A673 (cell line): ENCODE data around the gene OR10D3. TPM values are rescaled to one million over a fixed set of nuclear protein-coding genes. Genes with fewer than 3 reads are reported as not detected.
"Not testable (repeated sequence)": the region's sequence is repeated elsewhere in the genome, so short reads cannot be mapped to it uniquely, and the experiment has no call there.

Experiments used
- BruUV-seq: library from RNA; stranded (reverse); fragments of 400-500 nt; replicated peaks from 2 replicates; lab custom pipeline; 2021; lab: Mats Ljungman, UMichigan
- CTCF ChIA-PET: fragments of 300-600 bp; sonication (Branson Sonifier 250); formaldehyde crosslinking; loops from one replicate; lab custom pipeline; 2022; ENCODE audit warnings: antibody characterized with exemption; lab: Charles Lee
- POLR2A ChIA-PET: fragments of 300-600 bp; sonication (Branson Sonifier 250); formaldehyde crosslinking; loops from one replicate; lab custom pipeline; 2022; ENCODE audit warnings: antibody characterized with exemption; ENCODE audit not compliant: low non-redundant PET; lab: Charles Lee
- DNase-seq: peaks from one replicate; pipeline ENCODE4 v3.0.0-alpha.2; 2015; ENCODE audit warnings: low spot score
- H3K27ac ChIP-seq: fragments of 200-600 bp; sonication (generic); 2 replicates; pipeline ENCODE4 v1.5.1; 2016; ENCODE audit warnings: mixed run types, low read depth, mild to moderate bottlenecking, mixed read lengths, antibody characterized with exemption, low read length; ENCODE audit not compliant: poor library complexity, severe bottlenecking
- H3K27me3 ChIP-seq: fragments of 200-600 bp; sonication (generic); replicated peaks from 2 replicates; pipeline ENCODE4 v1.6.1; 2017; ENCODE audit warnings: mixed run types, low read depth, mild to moderate bottlenecking, mixed read lengths, antibody characterized with exemption, low read length; ENCODE audit not compliant: insufficient read depth, poor library complexity
- H3K36me3 ChIP-seq: fragments of 200-600 bp; sonication (generic); 2 replicates; pipeline ENCODE4 v1.6.1; 2016; ENCODE audit warnings: mixed run types, mild to moderate bottlenecking, mixed read lengths, antibody characterized with exemption, low read length; ENCODE audit not compliant: insufficient read depth, poor library complexity, severe bottlenecking
- H3K4me1 ChIP-seq: fragments of 200-600 bp; sonication (generic); 2 replicates; pipeline ENCODE4 v1.6.1; 2017; ENCODE audit warnings: mixed run types, mild to moderate bottlenecking, mixed read lengths, antibody characterized with exemption, low read length; ENCODE audit not compliant: insufficient read depth, poor library complexity, severe bottlenecking
- H3K4me3 ChIP-seq: fragments of 200-600 bp; sonication (generic); 2 replicates; pipeline ENCODE4 v1.5.1; 2016; ENCODE audit warnings: low read depth, mixed run types, mild to moderate bottlenecking, mixed read lengths, low read length; ENCODE audit not compliant: poor library complexity, severe bottlenecking
- H3K9me3 ChIP-seq: fragments of 200-600 bp; sonication (generic); 2 replicates; pipeline ENCODE4 v1.6.1; 2016; ENCODE audit warnings: mixed run types, low read depth, mild to moderate bottlenecking, mixed read lengths, antibody characterized with exemption, low read length; ENCODE audit not compliant: poor library complexity, severe bottlenecking
- CTCF ChIP-seq: fragments of 300-800, 200-600 bp; sonication (generic); conservative IDR thresholded peaks from 2 replicates; pipeline ENCODE4 v1.5.1; 2017; ENCODE audit warnings: low read depth, mild to moderate bottlenecking, antibody characterized with exemption, low read length, moderate library complexity, mixed read lengths
- EZH2 ChIP-seq: fragments of 200-600 bp; sonication (generic); IDR thresholded peaks from 2 replicates; pipeline ENCODE4 v1.6.1; 2017; ENCODE audit warnings: borderline replicate concordance, low read depth, mild to moderate bottlenecking, mixed read lengths, antibody characterized with exemption, low read length; ENCODE audit not compliant: poor library complexity, severe bottlenecking
- intact Hi-C: fragments of 100-400 bp; cut with micrococcal nuclease; formaldehyde crosslinking; loops from one replicate; pipeline ENCODE4 v1.10.0; 2022; ENCODE audit not compliant: unreplicated experiment
- total RNA-seq: library from RNA; stranded (reverse); gene quantifications from 2 replicates; pipeline ENCODE4 v1.2.3, GENCODE V29; 2021

OR10D3 gene
- total RNA-seq, 1 experiment from 2014 or later: not detected

GRCh38 chr11:124219126-124219525 is 36.0 kb downstream of the OR10D3 start:
- DNase-seq: no peak
- Histone ChIP-seq H3K36me3 (no peaks in the 10 kb centered on the region), H3K4me1 (no peaks in the 10 kb centered on the region), H3K9me3 (no peaks in the 10 kb centered on the region), H3K4me3 (no peak overlapping the region), H3K27ac (no peak overlapping the region), H3K27me3 (no peaks in the 10 kb centered on the region)
- TF ChIP-seq EZH2: no peak
- TF ChIP-seq CTCF: no peak
- ChIA-PET POLR2A (no interaction called here), CTCF (no interaction called here)
- BruUV-seq: no TSS peak
- intact Hi-C loops: no loop called here

DNA sequence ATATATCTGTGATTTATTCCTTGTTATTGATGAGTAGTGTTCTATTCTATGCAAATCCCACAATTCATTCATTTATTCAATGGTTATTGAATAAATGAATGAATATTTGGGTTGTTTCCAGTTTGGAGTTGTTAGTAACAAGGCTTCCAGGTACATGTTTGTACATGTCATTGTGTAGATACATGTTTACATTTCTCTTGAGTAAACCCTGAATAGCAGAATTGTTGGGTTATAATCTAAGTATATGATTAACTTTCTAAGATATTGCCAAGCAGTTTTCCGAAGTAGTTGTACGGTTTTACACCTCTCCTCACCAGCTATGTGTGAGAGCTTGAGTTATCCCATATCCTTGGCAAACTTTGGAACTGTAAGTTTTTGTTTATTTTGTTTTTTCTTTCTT is 39.3 kb downstream of the OR10D3 start:
- H3K27ac ChIP-seq: no peak overlapping the region
- no peaks in the 10 kb centered on the region for H3K27me3 ChIP-seq
- intact Hi-C loops: no loop called here
- no peaks in the 10 kb centered on the region for H3K36me3 ChIP-seq
- no TSS peak for BruUV-seq
- H3K9me3 ChIP-seq: no peaks in the 10 kb centered on the region
- POLR2A ChIA-PET: no interaction called here
- no peak overlapping the region for H3K4me3 ChIP-seq
- TF ChIP-seq CTCF: no peak
- TF ChIP-seq EZH2: no peak
- H3K4me1 ChIP-seq: no peaks in the 10 kb centered on the region
- CTCF ChIA-PET: no interaction called here
- no peak for DNase-seq

- H3K9me3 ChIP-seq, POLR2A ChIA-PET, intact Hi-C loops: not testable (repeated sequence)
Measured at GRCh38 chr11:124224618-124225423, 41.7 kb downstream of the OR10D3 start.

DNA sequence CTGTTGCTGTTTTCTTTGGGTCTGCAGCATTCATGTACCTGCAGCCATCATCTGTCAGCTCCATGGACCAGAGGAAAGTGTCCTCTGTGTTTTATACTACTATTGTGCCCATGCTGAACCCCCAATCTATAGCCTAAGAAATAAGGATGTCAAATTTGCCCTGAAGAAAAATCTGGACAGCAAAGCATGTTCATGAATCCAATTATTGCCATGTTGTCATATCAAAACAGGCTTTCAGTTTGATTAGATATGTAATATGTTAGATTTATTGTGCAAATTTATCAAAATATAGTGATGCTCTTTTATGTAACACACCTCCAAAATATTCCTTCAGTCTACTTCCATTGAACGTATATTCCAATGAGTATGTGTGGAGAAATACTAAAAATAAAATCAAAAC is 42.3 kb downstream of the OR10D3 start:
- POLR2A ChIA-PET: no interaction called here
- CTCF ChIA-PET: no interaction called here
- no TSS peak for BruUV-seq

More at GRCh38 chr11:124224618-124225423, 41.7 kb downstream of the OR10D3 start:
- H3K4me1 ChIP-seq, H3K36me3 ChIP-seq, H3K4me3 ChIP-seq, CTCF ChIA-PET, BruUV-seq, DNase-seq, H3K27me3 ChIP-seq, H3K27ac ChIP-seq: not testable (repeated sequence)

More for the DNA sequence above, 42.3 kb downstream of the OR10D3 start:
- H3K36me3 ChIP-seq: no peaks in the 10 kb centered on the region
- intact Hi-C loops: no loop called here
- no peak for DNase-seq
- TF ChIP-seq EZH2 (no peak), CTCF (no peak)
- no peak overlapping the region for H3K4me3 ChIP-seq
- no peaks in the 10 kb centered on the region for H3K4me1 ChIP-seq
- no peaks in the 10 kb centered on the region for H3K27me3 ChIP-seq
- no peak overlapping the region for H3K27ac ChIP-seq
- H3K9me3 ChIP-seq: no peaks in the 10 kb centered on the region
